T47D (cell line): ENCODE data around the gene NDUFB2.

Experiments used
- DNase-seq, 2 experiments: peaks; one replicate each; pipeline versions ENCODE4 v3.0.0 to v3.0.0-alpha.2; 2011 to 2012; ENCODE audit warnings: low read depth in 1 of 2, low spot score in 1 of 2
- JUND ChIP-seq: IDR thresholded peaks from 2 replicates; pipeline ENCODE4 v1.6.1; 2012; ENCODE audit warnings: low read depth
- in situ Hi-C: cut with HindIII; loops from 2 replicates; pipeline ENCODE4 v1.10.0; 2016; ENCODE audit warnings: low sequenced_read_pairs, low pct_unique_long_range_greater_than_20kb

The NDUFB2 gene

DNA sequence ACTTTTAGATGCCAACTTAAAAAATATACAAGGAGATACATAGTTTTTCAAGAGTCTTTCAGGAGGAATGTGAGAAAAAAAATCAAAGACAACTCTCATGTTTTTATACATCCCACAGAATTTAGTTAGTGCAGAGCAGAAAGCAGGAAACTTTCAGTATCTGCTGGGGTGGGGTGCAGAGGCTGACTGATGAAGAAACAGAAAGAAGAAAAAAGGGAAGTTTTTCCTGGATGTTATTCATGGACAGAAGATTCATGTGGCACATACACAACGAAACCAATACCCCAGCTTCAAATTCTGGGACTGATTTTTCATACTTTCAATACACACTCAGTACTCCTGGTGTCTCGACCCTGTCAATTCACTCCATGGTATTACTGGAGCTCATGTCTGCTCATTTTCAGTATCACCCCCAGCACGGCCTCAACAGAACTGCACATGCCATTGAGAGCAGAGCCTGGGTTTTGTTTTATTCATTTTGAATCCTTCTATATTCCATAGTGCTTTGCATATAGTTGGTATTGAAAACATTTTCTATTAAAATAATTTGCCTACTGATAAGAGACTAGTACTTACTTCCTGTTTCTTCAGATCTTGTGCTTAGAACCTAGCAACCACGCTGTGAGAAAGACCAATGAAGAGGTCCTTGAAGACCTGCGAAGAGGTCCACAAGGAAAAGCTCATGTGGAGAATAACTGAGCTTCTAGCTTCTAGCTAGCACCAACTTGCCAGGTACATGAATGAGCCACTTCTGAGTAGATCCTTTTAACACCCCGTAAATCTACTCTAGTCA, 49.0 kb downstream of the NDUFB2 start:
- DNase-seq: no peak
- in situ Hi-C loops: no loop called here
- no peak for TF ChIP-seq JUND

DNA sequence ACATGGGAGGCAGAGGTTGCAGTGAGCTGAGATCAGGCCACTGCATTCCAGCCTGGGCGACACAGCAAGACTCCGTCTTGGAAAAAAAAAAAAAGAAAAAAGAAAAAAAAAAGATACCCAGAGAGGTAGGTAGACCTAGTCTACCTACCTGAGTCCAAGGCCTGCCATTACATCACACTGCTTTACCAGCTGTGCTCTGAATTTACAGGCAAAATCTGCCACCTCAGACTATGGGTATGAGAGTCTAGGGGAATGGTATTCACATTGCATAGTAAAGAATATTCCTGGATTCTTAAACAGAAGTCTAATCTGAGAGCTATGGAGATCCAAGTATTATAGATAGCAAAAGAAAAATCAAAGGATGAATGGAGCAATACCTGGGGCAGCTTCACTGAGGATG, 50.2 kb downstream of the NDUFB2 start:
- in situ Hi-C loops: no loop called here
- DNase-seq: no peak
- no peak for TF ChIP-seq JUND

- in situ Hi-C loops: no loop called here
- TF ChIP-seq JUND: no peak
- DNase-seq: no peak
These were observed 56.0 kb downstream of the NDUFB2 start for GRCh38 chr7:140752533-140752932.

DNA sequence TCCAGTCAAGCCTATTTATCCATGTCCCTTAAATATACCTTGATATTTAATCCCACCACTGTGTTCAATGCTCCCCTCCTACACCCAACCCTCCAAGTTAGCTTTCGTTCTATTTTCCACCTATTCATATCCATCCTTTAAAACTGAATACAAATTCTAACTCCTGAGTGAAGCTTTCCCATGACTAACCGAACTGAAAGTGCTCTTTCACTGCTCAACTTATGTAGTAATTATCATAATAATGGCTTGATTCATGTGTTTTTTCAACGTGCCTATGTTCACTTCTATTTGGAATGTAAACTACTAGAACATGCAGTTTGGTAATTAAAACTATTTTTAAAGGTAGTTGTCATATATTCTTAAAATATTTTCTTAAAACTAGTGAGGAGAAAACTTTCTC, 58.0 kb downstream of the NDUFB2 start:
- no peak for DNase-seq
- in situ Hi-C loops: no loop called here
- no peak for TF ChIP-seq JUND
